DOHH2 (cell line): ENCODE data around the gene UBE3A.

Experiments used
- H3F3A ChIP-seq: fragments of 200-600 bp; sonication (generic), shearing (Covaris generic); 2 replicates; pipeline ENCODE4 v1.6.0; 2016; ENCODE audit warnings: antibody characterized with exemption, mild to moderate bottlenecking; ENCODE audit not compliant: control insufficient read depth, insufficient read depth
- H3K27ac ChIP-seq: fragments of 200-600 bp; sonication (generic); 2 replicates; pipeline ENCODE4 v1.5.1; 2014; ENCODE audit warnings: low read depth, mild to moderate bottlenecking, low read length, moderate library complexity
- H3K27me3 ChIP-seq: fragments of 200-600 bp; sonication (generic); 2 replicates; pipeline ENCODE4 v1.6.1; 2014; ENCODE audit warnings: mild to moderate bottlenecking, low read length, mixed read lengths; ENCODE audit not compliant: control insufficient read depth
- H3K36me3 ChIP-seq: fragments of 200-600 bp; sonication (generic); 2 replicates; pipeline ENCODE4 v1.6.1; 2014; ENCODE audit warnings: mild to moderate bottlenecking, low read length, moderate library complexity, mixed read lengths; ENCODE audit not compliant: control insufficient read depth
- H3K4me1 ChIP-seq: fragments of 200-600 bp; sonication (generic); 2 replicates; pipeline ENCODE4 v1.6.1; 2014; ENCODE audit warnings: mild to moderate bottlenecking, low read length, mixed read lengths; ENCODE audit not compliant: control insufficient read depth
- H3K4me2 ChIP-seq: fragments of 200-600 bp; sonication (generic); 2 replicates; pipeline ENCODE4 v1.6.0; 2014; ENCODE audit warnings: mild to moderate bottlenecking, low read length, moderate library complexity
- H3K4me3 ChIP-seq: fragments of 200-600 bp; sonication (generic); 2 replicates; pipeline ENCODE4 v1.5.1; 2014; ENCODE audit warnings: mild to moderate bottlenecking, low read length, mixed read lengths
- H3K79me2 ChIP-seq: fragments of 200-600 bp; sonication (generic); 2 replicates; pipeline ENCODE4 v1.6.1; 2014; ENCODE audit warnings: mild to moderate bottlenecking, low read length, mixed read lengths; ENCODE audit not compliant: control insufficient read depth
- H3K9me2 ChIP-seq: fragments of 200-600 bp; sonication (generic); replicated peaks from 2 replicates; pipeline ENCODE4 v1.6.1; 2014; ENCODE audit warnings: mild to moderate bottlenecking, low read length, mixed read lengths; ENCODE audit not compliant: control insufficient read depth
- H3K9me3 ChIP-seq: fragments of 200-600 bp; sonication (generic); 2 replicates; pipeline ENCODE4 v1.6.1; 2014; ENCODE audit warnings: antibody characterized with exemption, low read length, mixed read lengths; ENCODE audit not compliant: control insufficient read depth, insufficient read depth
- H4K20me1 ChIP-seq: fragments of 200-600 bp; sonication (generic); 2 replicates; pipeline ENCODE4 v1.6.0; 2014; ENCODE audit warnings: low read depth, mild to moderate bottlenecking, antibody characterized with exemption, low read length, moderate library complexity; ENCODE audit not compliant: control insufficient read depth, insufficient read depth
- CTCF ChIP-seq: fragments of 200-600 bp; sonication (generic); IDR thresholded peaks from one replicate; pipeline ENCODE4 v1.5.1; 2014; ENCODE audit warnings: antibody characterized with exemption, mild to moderate bottlenecking, low read depth, low read length; ENCODE audit not compliant: poor library complexity, severe bottlenecking
- EZH2phosphoT487 ChIP-seq: fragments of 200-600 bp; sonication (generic); IDR thresholded peaks from 2 replicates; pipeline ENCODE4 v1.6.1; 2017; ENCODE audit warnings: borderline replicate concordance, mild to moderate bottlenecking, antibody characterized with exemption, low read length, moderate library complexity, mixed read lengths

Gene UBE3A

DNA sequence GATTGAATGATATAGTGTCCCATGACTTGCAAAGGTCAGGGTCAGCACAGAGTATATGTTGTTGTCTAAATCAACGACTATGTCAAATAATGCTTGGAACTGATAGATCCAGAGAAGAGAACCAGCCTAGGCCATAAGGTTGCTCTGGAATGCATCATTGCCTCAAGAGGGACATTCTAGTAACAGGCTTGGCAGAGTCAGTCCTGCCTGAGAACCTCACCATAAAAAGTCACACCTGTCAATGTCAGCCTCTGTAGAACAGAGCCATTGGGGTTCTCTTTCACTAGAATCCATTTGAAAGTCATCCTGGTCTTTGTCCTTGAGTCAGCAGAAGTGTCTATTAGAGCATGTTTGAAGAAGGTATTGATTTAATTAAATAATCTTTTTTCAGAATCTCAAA lies 31.4 kb upstream of the UBE3A start:
- TF ChIP-seq EZH2phosphoT487 = no peak
- no peak for TF ChIP-seq CTCF
- Histone ChIP-seq H3K4me1 (no peaks in the 10 kb centered on the region), H3F3A (no peaks in the 10 kb centered on the region), H3K27me3 (no peaks in the 10 kb centered on the region), H4K20me1 (no peaks in the 10 kb centered on the region), H3K4me3 (no peak overlapping the region), H3K9me2 (no peaks in the 10 kb centered on the region), H3K79me2 (no peaks in the 10 kb centered on the region), H3K27ac (no peak overlapping the region), H3K4me2 (no peak overlapping the region), H3K9me3 (peaks cover 3% of the 10 kb centered on the region; the same call in 1 of the 2 replicates), H3K36me3 (no peaks in the 10 kb centered on the region)

- Histone ChIP-seq H3K27ac (no peak overlapping the region), H3K27me3 (no peaks in the 10 kb centered on the region), H3K9me3 (peaks cover 3% of the 10 kb centered on the region; the same call in 1 of the 2 replicates), H3K9me2 (no peaks in the 10 kb centered on the region), H3K79me2 (no peaks in the 10 kb centered on the region), H3K36me3 (no peaks in the 10 kb centered on the region), H3K4me1 (no peaks in the 10 kb centered on the region), H4K20me1 (no peaks in the 10 kb centered on the region), H3K4me2 (no peak overlapping the region), H3F3A (no peaks in the 10 kb centered on the region), H3K4me3 (no peak overlapping the region)
- TF ChIP-seq CTCF = no peak
- no peak for TF ChIP-seq EZH2phosphoT487
Observed at GRCh38 chr15:25469377-25469776, 30.6 kb upstream of the UBE3A start.

GRCh38 chr15:25468611-25469010 lies 29.8 kb upstream of the UBE3A start:
- no peaks in the 10 kb centered on the region for H3F3A ChIP-seq
- no peak overlapping the region for H3K4me3 ChIP-seq
- no peaks in the 10 kb centered on the region for H3K36me3 ChIP-seq
- no peak overlapping the region for H3K4me2 ChIP-seq
- no peaks in the 10 kb centered on the region for H4K20me1 ChIP-seq
- no peaks in the 10 kb centered on the region for H3K27me3 ChIP-seq
- no peaks in the 10 kb centered on the region for H3K4me1 ChIP-seq
- H3K9me3 ChIP-seq = peaks cover 3% of the 10 kb centered on the region; the same call in 1 of the 2 replicates
- H3K9me2 ChIP-seq = no peaks in the 10 kb centered on the region
- H3K79me2 ChIP-seq = no peaks in the 10 kb centered on the region
- TF ChIP-seq CTCF (no peak), EZH2phosphoT487 (no peak)
- no peak overlapping the region for H3K27ac ChIP-seq

GRCh38 chr15:25465835-25466234 lies 27.0 kb upstream of the UBE3A start:
- no peak overlapping the region for H3K4me2 ChIP-seq

More at GRCh38 chr15:25465835-25466234, 27.0 kb upstream of the UBE3A start:
- no peak overlapping the region for H3K27ac ChIP-seq
- no peaks in the 10 kb centered on the region for H3K79me2 ChIP-seq
- H3K4me3 ChIP-seq = no peak overlapping the region
- H3K27me3 ChIP-seq = no peaks in the 10 kb centered on the region
- no peaks in the 10 kb centered on the region for H4K20me1 ChIP-seq
- H3K36me3 ChIP-seq = no peaks in the 10 kb centered on the region
- no peaks in the 10 kb centered on the region for H3F3A ChIP-seq
- TF ChIP-seq CTCF (no peak), EZH2phosphoT487 (no peak)
- H3K9me3 ChIP-seq = peaks cover 3% of the 10 kb centered on the region; the same call in 1 of the 2 replicates
- H3K4me1 ChIP-seq = no peaks in the 10 kb centered on the region
- no peaks in the 10 kb centered on the region for H3K9me2 ChIP-seq
